NCI-H1436 treated with DMSO at 0.1 percent for 48 hours (cell line): ENCODE results near the gene FNDC3B.

Experiments used
- DNase-seq: peaks from one replicate; lab custom pipeline; 2025; lab: John Stamatoyannopoulos, UW

FNDC3B gene

DNA sequence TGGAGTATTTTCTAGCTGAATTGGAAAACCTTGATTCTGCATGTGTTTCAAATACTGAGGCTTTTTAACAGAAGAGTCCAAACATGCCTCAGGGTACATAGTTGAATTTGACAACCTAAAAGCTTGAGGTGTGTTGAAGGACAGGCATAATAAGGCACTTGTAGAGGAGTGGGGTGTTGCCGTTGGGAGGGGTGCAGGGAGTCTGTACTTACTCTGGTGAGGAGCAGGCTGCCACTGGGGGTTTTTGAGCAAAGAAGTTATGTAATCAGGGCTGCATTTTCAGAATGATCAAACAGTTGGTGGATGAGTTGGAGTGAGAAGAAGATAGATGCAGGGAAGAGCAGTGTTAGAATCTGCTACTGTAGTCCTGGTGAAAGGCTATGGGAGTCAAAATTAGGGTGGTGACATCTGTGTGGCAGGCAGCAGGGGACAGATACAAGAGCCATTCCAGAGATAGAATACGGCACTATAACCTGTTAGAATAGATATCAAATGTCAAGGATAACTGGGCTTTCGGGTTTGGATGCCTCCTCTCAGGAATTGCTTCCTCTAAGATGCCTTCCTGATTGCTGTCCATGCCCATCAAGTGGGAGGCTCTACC lies 247.3 kb downstream of the FNDC3B start:
- DNase-seq: no peak

GRCh38 chr3:172287937-172288477 lies 248.6 kb downstream of the FNDC3B start:
- no peak for DNase-seq

- no peak for DNase-seq
Measured at GRCh38 chr3:172288651-172289050, 249.3 kb downstream of the FNDC3B start.

GRCh38 chr3:172289583-172289982 lies 250.2 kb downstream of the FNDC3B start:
- DNase-seq: no peak

DNA sequence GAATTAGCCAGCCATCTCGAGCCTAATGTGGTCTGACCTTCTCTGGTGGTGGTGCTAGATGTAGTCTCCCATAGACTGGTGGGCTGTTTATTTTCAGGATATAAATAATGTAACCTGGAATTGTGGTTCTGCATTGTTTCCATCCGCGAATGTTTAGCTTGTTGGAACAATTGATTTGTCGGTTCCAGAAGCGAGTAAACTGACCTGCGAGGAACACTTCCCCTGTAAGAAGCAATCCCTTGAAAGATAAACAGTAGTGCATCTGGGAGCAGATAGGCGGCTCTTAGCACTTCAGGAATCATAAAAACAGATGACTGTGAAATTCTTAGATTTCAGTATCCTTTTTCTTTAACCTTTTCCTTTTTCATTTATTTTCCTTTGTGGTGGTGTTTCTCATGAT lies 251.1 kb downstream of the FNDC3B start:
- no peak for DNase-seq

GRCh38 chr3:172291650-172292049 lies 252.3 kb downstream of the FNDC3B start:
- DNase-seq: no peak

DNA sequence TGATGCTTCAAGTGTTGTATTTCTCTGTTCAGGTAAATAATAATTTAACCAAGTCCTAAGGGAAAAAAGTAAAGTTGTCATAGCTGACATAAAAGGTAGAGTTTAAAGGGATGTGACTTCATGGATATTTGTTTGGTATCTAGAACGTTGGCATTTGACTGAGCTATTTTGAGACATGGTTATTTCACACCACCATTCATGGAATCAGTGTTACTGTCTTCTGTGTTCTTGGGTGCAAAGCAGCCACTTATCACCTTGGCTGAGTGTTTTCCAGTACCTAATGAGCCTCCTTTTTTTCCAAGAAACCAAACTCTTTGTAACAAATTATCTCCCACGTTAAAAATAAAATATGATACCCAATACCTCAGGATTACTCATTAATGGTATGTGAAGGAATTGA lies 253.0 kb downstream of the FNDC3B start:
- no peak for DNase-seq

GRCh38 chr3:172293093-172293492 lies 253.7 kb downstream of the FNDC3B start:
- no peak for DNase-seq

DNA sequence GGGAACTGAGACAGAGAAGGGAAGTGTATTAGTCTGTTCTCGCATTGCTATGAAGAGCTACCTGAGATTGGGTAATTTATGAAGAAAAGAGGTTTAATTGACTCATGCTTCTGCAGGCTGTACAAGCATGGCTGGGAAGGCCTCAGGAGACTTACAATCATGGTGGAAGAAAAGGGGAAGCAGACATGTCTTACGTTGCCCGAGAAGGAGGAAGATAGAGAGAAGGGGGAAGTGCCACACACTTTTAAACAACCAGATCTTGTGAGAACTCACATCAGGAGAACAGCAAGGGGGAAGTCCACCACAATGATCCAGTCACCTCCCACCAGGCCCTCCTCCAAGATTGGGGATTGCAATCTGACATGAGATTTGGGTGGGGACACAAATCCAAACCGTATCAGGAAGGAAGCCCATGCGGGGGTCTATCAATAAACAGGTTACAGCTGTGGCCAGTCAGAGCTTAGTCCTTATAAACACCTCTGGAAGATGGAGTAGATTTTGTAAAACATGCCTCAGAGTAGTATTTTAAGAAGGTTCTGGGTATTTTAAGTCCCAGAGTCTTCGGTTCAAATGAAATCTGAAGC lies 254.9 kb downstream of the FNDC3B start:
- DNase-seq: no peak

- no peak for DNase-seq
Measured at GRCh38 chr3:172296248-172296974, 257.0 kb downstream of the FNDC3B start.

DNA sequence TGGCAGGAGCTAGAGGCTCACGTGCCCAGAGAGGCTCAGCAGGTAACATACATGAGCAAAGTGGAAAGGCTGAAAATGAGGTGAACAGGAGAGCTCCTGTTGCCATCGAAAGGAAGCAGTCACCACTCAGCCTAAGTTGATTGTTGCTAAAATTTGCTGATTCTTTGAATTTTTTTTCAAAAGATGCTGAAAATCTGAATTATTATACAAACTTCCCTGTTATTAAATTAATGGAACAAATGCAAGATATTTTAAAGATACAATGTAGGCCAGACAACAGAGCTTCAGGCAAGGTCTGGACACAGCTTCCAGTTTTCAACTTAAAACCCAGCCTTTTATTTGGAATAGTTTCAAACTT lies 257.6 kb downstream of the FNDC3B start:
- DNase-seq: no peak

DNA sequence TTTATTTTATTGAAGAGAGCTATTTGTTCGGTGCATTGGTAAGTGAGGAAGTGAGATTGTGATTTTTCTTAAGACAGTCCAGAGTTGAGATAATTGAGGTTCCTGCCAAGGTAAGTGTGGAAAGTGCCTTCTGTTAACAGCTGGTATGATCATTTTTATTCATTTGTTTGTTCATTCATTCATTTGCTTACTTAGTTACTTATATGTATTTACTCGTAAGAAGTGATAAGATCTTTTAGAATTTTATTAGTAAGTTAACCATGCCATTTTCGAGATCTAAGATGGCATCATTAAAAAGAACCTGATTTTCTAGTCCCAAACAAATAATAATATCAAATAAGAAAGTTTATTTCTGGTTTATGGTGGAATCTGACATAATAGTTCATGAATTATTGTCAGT lies 258.9 kb downstream of the FNDC3B start:
- no peak for DNase-seq

GRCh38 chr3:172300187-172300586 lies 260.8 kb downstream of the FNDC3B start:
- DNase-seq: no peak

DNA sequence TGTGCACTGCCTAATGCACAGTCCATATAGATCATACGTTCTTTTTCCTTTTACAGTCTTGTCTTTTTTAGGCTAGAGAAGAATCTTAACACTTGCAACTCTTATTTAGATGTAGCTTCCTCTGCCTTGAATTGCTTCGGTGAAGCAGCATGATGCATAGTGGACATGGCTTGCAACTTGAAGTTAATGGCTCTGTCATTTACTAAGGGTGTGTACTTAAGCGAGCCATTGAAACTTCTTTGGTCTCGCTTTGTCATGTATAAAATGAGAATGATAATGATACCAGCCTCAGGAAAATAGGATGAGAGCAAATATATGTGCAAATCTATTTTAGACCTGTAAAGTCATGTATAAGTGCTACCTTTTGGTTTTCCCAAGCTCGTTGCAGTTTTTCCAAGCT lies 261.5 kb downstream of the FNDC3B start:
- no peak for DNase-seq

GRCh38 chr3:172302203-172302602 lies 262.8 kb downstream of the FNDC3B start:
- no peak for DNase-seq

- no peak for DNase-seq
Measured at GRCh38 chr3:172303181-172303580, 263.8 kb downstream of the FNDC3B start.

DNA sequence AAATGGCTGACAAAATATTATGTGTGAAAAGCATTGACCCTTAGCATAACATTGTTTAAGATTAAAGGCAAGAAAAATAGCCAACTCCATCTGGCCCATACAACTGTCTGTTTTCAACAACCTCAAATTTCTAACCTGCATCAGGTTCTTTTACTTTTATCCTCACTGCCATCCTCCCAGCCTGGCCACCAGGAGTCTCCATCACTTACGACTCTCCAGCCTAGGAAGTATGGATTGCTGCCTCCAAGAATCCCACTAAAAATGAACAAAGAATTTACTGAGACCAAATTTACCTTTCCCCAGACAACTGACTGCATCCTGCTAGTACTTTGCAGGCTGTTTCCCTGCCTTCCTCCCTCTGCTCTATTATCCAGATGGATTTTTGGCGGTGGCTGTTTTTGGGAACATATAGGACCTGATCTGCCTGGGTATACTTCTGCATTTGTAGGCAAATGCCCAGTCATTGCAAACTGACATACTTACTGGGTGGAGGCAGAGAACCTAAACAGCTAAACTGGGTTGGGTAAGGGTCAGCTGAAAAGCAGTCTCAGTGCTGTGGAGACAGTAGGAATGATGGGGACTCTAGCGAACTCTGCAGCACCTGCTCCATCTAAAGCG lies 264.7 kb downstream of the FNDC3B start:
- DNase-seq: no peak

- no peak for DNase-seq
Measured at GRCh38 chr3:172305552-172305951, 266.2 kb downstream of the FNDC3B start.

GRCh38 chr3:172305974-172306373 lies 266.6 kb downstream of the FNDC3B start:
- DNase-seq: no peak

DNA sequence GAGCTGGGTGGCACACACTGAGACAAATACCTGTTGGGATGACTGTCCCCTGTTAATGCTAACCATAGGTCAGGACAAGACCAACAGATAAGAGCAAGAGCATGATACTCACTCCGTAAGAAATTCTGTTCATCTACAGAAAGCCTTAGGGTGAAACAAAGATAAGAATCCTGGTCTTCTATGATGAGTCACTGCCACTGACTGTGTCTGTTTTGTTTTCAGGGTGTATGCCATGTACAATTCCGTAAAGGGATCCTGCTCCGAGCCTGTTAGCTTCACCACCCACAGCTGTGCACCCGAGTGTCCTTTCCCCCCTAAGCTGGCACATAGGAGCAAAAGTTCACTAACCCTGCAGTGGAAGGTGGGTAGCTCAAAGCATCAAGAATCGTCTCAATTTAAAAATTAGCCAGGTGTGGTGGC lies 267.8 kb downstream of the FNDC3B start:
- no peak for DNase-seq

- no peak for DNase-seq
Measured at GRCh38 chr3:172309059-172309458, 269.7 kb downstream of the FNDC3B start.

DNA sequence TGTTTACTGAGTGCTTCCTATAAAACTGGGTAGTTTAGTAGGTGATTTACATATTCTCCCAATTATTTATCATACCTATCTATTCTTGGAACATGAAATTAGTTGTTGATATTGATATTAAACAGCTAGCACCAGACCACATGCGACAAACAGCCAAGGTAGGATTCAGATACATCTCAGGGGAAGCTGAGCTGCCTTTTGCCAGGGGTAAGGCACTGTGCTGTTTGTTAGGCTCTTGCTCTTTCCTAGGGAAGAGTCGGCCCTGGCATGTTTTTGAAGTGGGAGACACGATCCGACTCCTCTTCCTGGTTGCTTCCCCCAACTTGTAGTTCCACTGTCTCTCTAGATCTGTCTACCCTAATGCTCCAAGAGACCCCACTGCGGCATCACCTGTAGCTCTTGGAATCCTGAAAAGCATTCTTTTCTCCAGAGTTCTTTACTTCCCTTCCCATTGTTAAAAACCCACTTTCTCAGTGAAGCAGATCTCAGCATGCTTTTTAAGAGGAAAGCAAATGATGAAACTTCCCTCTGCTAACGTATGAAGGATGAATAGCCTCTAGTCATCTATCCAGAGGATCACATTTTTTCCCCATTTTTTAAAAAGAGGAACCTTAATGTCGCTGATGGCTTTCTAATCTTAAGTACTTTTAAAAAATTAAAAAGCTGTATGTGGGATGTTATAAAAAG lies 270.5 kb downstream of the FNDC3B start:
- DNase-seq: no peak
